Naive thymus-derived CD4-positive, alpha-beta T cell (primary cell): ENCODE results near the gene PTTG2. TPM values are rescaled to one million over a fixed set of nuclear protein-coding genes. Genes with fewer than 3 reads are reported as not detected.

Experiments
- ATAC-seq: fragments of 150-1000 bp; cut with Tn5 transposase; 2 replicates; pipeline ENCODE4 v1.10.0; 2021; ENCODE audit warnings: mild to moderate bottlenecking, moderate library complexity
- CTCF ChIA-PET: fragments of 350-600 bp; sonication (Branson Sonifier 250); formaldehyde crosslinking; loops from one replicate; lab custom pipeline; 2021; ENCODE audit warnings: antibody characterized with exemption; lab: Charles Lee
- POLR2A ChIA-PET: fragments of 350-600 bp; sonication (Branson Sonifier 250); formaldehyde crosslinking; loops from one replicate; lab custom pipeline; 2021; ENCODE audit warnings: antibody characterized with exemption, inconsistent platforms; lab: Charles Lee
- DNase-seq, 9 donors: peaks; one replicate each; pipeline versions ENCODE4 v3.0.0 to v3.0.0-alpha.2; 2020 to 2022; ENCODE audit warnings: mixed read lengths in 1 of 9
- H3K27ac ChIP-seq: one replicate; pipeline ENCODE4 v1.7.0; 2013; ENCODE audit warnings: mild to moderate bottlenecking, low read depth, low read length, moderate library complexity
- H3K27me3 ChIP-seq, 2 donors: one replicate each; pipeline ENCODE4 v1.7.0; 2013; ENCODE audit warnings: low read length in 2 of 2, mild to moderate bottlenecking in 2 of 2, moderate library complexity in 2 of 2; ENCODE audit not compliant: control insufficient read depth in 2 of 2, insufficient read depth in 2 of 2
- H3K36me3 ChIP-seq, 3 experiments: 1 replicate in 2 of 3; 2 replicates in 1 of 3; pipeline ENCODE4 v1.7.0; 2013; ENCODE audit warnings: low read length in 3 of 3, mild to moderate bottlenecking in 3 of 3, moderate library complexity in 1 of 3; ENCODE audit not compliant: insufficient read depth in 3 of 3, control insufficient read depth in 2 of 3
- H3K4me1 ChIP-seq, 2 donors: one replicate each; pipeline ENCODE4 v1.7.0; 2013; ENCODE audit warnings: low read length in 2 of 2, mild to moderate bottlenecking in 2 of 2, moderate library complexity in 1 of 2; ENCODE audit not compliant: control insufficient read depth in 2 of 2, insufficient read depth in 2 of 2
- H3K4me3 ChIP-seq: 2 replicates; pipeline ENCODE4 v1.7.0; 2013; ENCODE audit warnings: mild to moderate bottlenecking, low read length
- H3K9me3 ChIP-seq, 3 experiments: 1 replicate in 2 of 3; 2 replicates in 1 of 3; pipeline ENCODE4 v1.7.0; 2013; ENCODE audit warnings: low read length in 3 of 3; ENCODE audit not compliant: control insufficient read depth in 2 of 3
- H3K27ac Mint-ChIP-seq, 9 donors: one replicate each; pipeline ENCODE4 v1.8.0; 2020 to 2022; ENCODE audit warnings: mixed read lengths in 9 of 9, mild to moderate bottlenecking in 8 of 9, moderate library complexity in 5 of 9, inconsistent platforms in 2 of 9
- H3K27me3 Mint-ChIP-seq, 5 donors: one replicate each; pipeline ENCODE4 v1.8.0; 2021 to 2022; ENCODE audit warnings: mixed read lengths in 5 of 5, mild to moderate bottlenecking in 1 of 5
- H3K36me3 Mint-ChIP-seq, 5 donors: one replicate each; pipeline ENCODE4 v1.8.0; 2020 to 2022; ENCODE audit warnings: mixed read lengths in 5 of 5, mild to moderate bottlenecking in 3 of 5, inconsistent platforms in 1 of 5
- H3K4me1 Mint-ChIP-seq, 7 donors: one replicate each; pipeline ENCODE4 v1.8.0; 2020 to 2022; ENCODE audit warnings: mixed read lengths in 7 of 7, mild to moderate bottlenecking in 3 of 7, inconsistent platforms in 1 of 7
- H3K4me3 Mint-ChIP-seq, 10 donors: one replicate each; pipeline ENCODE4 v1.8.0; 2020 to 2022; ENCODE audit warnings: mild to moderate bottlenecking in 10 of 10, mixed read lengths in 10 of 10, moderate library complexity in 6 of 10, inconsistent platforms in 2 of 10
- H3K9me3 Mint-ChIP-seq, 11 donors: one replicate each; pipeline ENCODE4 v1.8.0; 2020 to 2022; ENCODE audit warnings: mixed read lengths in 11 of 11, mild to moderate bottlenecking in 4 of 11, inconsistent platforms in 1 of 11, moderate library complexity in 1 of 11
- intact Hi-C, 2 donors: fragments of 100-400 bp; cut with micrococcal nuclease; formaldehyde crosslinking; loops; one replicate each; pipeline ENCODE4 v1.15.1; 2023
- polyA plus RNA-seq, 2 donors: library from polyadenylated mRNA; unstranded; fragments of 300-500 nt; fragmentation: Illumina TruSeq; gene quantifications; one replicate each; pipeline ENCODE4 v1.2.3, GENCODE V29; 2021
- total RNA-seq, 6 experiments: library from RNA in 5 of 6; stranded (reverse) in 5 of 6; gene quantifications; 1 replicate in 5 of 6; 2 replicates in 1 of 6; pipeline ENCODE4 v1.2.3 and lab custom pipeline; 2021 to 2026

PTTG2 gene
- total and polyA plus RNA-seq, 7 experiments from 2014 or later: 0.56 to 2.5 (median 1.6) TPM

- Mint-ChIP-seq H3K27me3 (no peaks in the 10 kb centered on the region), H3K9me3 (no peaks in the 10 kb centered on the region), H3K4me1 (peaks cover 17 to 40% (median 34%) of the 10 kb centered on the region in 7 donors), H3K27ac (peak overlapping the region; percentile 51 to 90 (median 78)), H3K4me3 (peak overlapping the region; percentile 74 to 91 (median 84)), H3K36me3 (peaks cover 0 to 8% (median 4%) of the 10 kb centered on the region in 5 donors)
- Histone ChIP-seq H3K27me3 (no peaks in the 10 kb centered on the region), H3K4me3 (peak overlapping the region; percentile 69), H3K9me3 (no peaks in the 10 kb centered on the region), H3K27ac (peak overlapping the region; percentile 85), H3K4me1 (peaks cover 9 to 13% of the 10 kb centered on the region in 2 donors), H3K36me3 (no peaks in the 10 kb centered on the region)
- CTCF ChIA-PET: interaction anchor here (0.6 to 1.6 kb wide), 3 partner anchors 8 to 1466 kb away, joined by 3 to 7 read pairs (median 5); no protein-coding TSS in a partner anchor
- DNase-seq (peak in 3 of 9 donors; percentile 10 to 27 (median 13)), ATAC-seq (no peak)
- POLR2A ChIA-PET: interaction anchor here (0.6 to 1.5 kb wide), 4 partner anchors 87 to 808 kb away, joined by 3 to 4 read pairs (median 3); no protein-coding TSS in a partner anchor
- intact Hi-C loops: loop anchor here (5.0 kb wide), 2 partner anchors 59 to 376 kb away; no protein-coding TSS in a partner anchor
Measured at GRCh38 chr4:37978248-37978924, 18.2 kb downstream of the PTTG2 start.

GRCh38 chr4:37980246-37980645 lies 20.0 kb downstream of the PTTG2 start:
- Mint-ChIP-seq H3K36me3 (peaks cover 0 to 8% (median 7%) of the 10 kb centered on the region in 5 donors), H3K27me3 (no peaks in the 10 kb centered on the region), H3K9me3 (no peaks in the 10 kb centered on the region), H3K27ac (peak overlapping the region in 1 of 9 donors; percentile 15), H3K4me3 (no peak overlapping the region), H3K4me1 (peaks cover 17 to 40% (median 35%) of the 10 kb centered on the region in 7 donors)
- H3K36me3 ChIP-seq: no peaks in the 10 kb centered on the region
- intact Hi-C loops: no loop called here
- no peak overlapping the region for H3K27ac ChIP-seq
- POLR2A ChIA-PET: no interaction called here
- no peaks in the 10 kb centered on the region for H3K27me3 ChIP-seq
- no peak for DNase-seq
- ATAC-seq: no peak
- CTCF ChIA-PET: interaction anchor here (0.6 kb wide), 1 partner anchor 479 kb away, joined by 3 read pairs; no protein-coding TSS in a partner anchor
- no peak overlapping the region for H3K4me3 ChIP-seq
- H3K4me1 ChIP-seq: peaks cover 9 to 13% of the 10 kb centered on the region in 2 donors
- no peaks in the 10 kb centered on the region for H3K9me3 ChIP-seq

GRCh38 chr4:37981425-37981824 lies 21.2 kb downstream of the PTTG2 start:
- Histone ChIP-seq H3K27ac (no peak overlapping the region), H3K9me3 (no peaks in the 10 kb centered on the region), H3K27me3 (no peaks in the 10 kb centered on the region), H3K36me3 (no peaks in the 10 kb centered on the region), H3K4me3 (no peak overlapping the region), H3K4me1 (peaks cover 9 to 13% of the 10 kb centered on the region in 2 donors)
- Mint-ChIP-seq H3K9me3 (no peaks in the 10 kb centered on the region), H3K4me1 (peaks cover 21 to 46% (median 41%) of the 10 kb centered on the region in 7 donors), H3K27ac (peak overlapping the region in 1 of 9 donors; percentile 53), H3K4me3 (no peak overlapping the region), H3K27me3 (no peaks in the 10 kb centered on the region), H3K36me3 (peaks cover 0 to 12% (median 8%) of the 10 kb centered on the region in 5 donors)
- DNase-seq: no peak
- intact Hi-C loops: no loop called here
- ChIA-PET CTCF (no interaction called here), POLR2A (no interaction called here)
- ATAC-seq: no peak

- Mint-ChIP-seq H3K4me3 (no peak overlapping the region), H3K27me3 (no peaks in the 10 kb centered on the region), H3K4me1 (peaks cover 21 to 46% (median 40%) of the 10 kb centered on the region in 7 donors), H3K27ac (peak overlapping the region in 2 of 9 donors; percentile 53 to 71), H3K36me3 (peaks cover 0 to 12% (median 8%) of the 10 kb centered on the region in 5 donors), H3K9me3 (no peaks in the 10 kb centered on the region)
- ChIA-PET CTCF (no interaction called here), POLR2A (no interaction called here)
- Histone ChIP-seq H3K27ac (no peak overlapping the region), H3K36me3 (no peaks in the 10 kb centered on the region), H3K9me3 (no peaks in the 10 kb centered on the region), H3K4me3 (no peak overlapping the region), H3K4me1 (peaks cover 9 to 13% of the 10 kb centered on the region in 2 donors), H3K27me3 (no peaks in the 10 kb centered on the region)
- ATAC-seq (no peak), DNase-seq (no peak)
- intact Hi-C loops: no loop called here
Measured at GRCh38 chr4:37981844-37982720, 21.9 kb downstream of the PTTG2 start.

- Mint-ChIP-seq H3K9me3 (no peaks in the 10 kb centered on the region), H3K27me3 (no peaks in the 10 kb centered on the region), H3K27ac (peak overlapping the region in 1 of 9 donors; percentile 71), H3K36me3 (peaks cover 0 to 17% (median 9%) of the 10 kb centered on the region in 5 donors), H3K4me3 (no peak overlapping the region), H3K4me1 (peaks cover 23 to 46% (median 40%) of the 10 kb centered on the region in 7 donors)
- H3K4me1 ChIP-seq: peaks cover 9 to 13% of the 10 kb centered on the region in 2 donors
- H3K36me3 ChIP-seq: no peaks in the 10 kb centered on the region
- intact Hi-C loops: no loop called here
- POLR2A ChIA-PET: no interaction called here
- ATAC-seq (no peak), DNase-seq (no peak)
- H3K27me3 ChIP-seq: no peaks in the 10 kb centered on the region
- H3K27ac ChIP-seq: no peak overlapping the region
- CTCF ChIA-PET: interaction anchor here (0.7 kb wide), 1 partner anchor 13 kb away, joined by 5 read pairs; no protein-coding TSS in a partner anchor
- no peaks in the 10 kb centered on the region for H3K9me3 ChIP-seq
- no peak overlapping the region for H3K4me3 ChIP-seq
Measured at GRCh38 chr4:37982736-37983135, 22.5 kb downstream of the PTTG2 start.

DNA sequence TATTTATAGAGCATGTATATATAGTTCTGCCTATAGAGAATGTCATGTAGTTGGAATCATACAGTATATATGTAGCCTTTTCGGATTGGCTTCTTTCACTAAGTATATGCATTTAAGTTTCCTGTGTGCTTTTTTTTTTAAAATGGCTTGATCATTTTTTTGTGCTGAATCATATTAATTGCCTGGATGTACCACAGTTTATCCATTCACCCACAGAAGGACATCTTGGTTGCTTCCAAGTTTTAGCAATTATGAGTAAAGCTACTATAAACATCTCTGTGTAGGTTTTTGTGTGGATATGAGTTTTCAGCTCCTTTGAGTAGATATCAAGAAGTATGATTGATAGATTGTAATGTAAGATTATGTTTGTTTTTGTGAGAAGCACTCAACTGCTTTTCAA lies 23.8 kb downstream of the PTTG2 start:
- H3K36me3 ChIP-seq: no peaks in the 10 kb centered on the region
- ChIA-PET CTCF (no interaction called here), POLR2A (interaction anchor here (0.7 kb wide), 1 partner anchor 1726 kb away, joined by 3 read pairs; no protein-coding TSS in a partner anchor)
- Mint-ChIP-seq H3K27me3 (no peaks in the 10 kb centered on the region), H3K4me3 (no peak overlapping the region), H3K9me3 (no peaks in the 10 kb centered on the region), H3K4me1 (peaks cover 23 to 40% (median 29%) of the 10 kb centered on the region in 7 donors), H3K36me3 (peaks cover 0 to 25% (median 9%) of the 10 kb centered on the region in 5 donors), H3K27ac (peak overlapping the region in 1 of 9 donors; percentile 18)
- peaks cover 0 to 3% of the 10 kb centered on the region in 2 donors for H3K4me1 ChIP-seq
- DNase-seq (no peak), ATAC-seq (no peak)
- H3K27me3 ChIP-seq: no peaks in the 10 kb centered on the region
- H3K4me3 ChIP-seq: no peak overlapping the region
- intact Hi-C loops: no loop called here
- H3K9me3 ChIP-seq: no peaks in the 10 kb centered on the region
- no peak overlapping the region for H3K27ac ChIP-seq
